ENCODE results near the gene PDE6H. TPM values are rescaled to one million over a fixed set of nuclear protein-coding genes. Genes with fewer than 3 reads are reported as not detected.

The PDE6H gene
- total RNA-seq, 1 donor from 2014 or later: not detected

GRCh38 chr12:14951851-14952250, 21.0 kb upstream of the PDE6H start:
- DNase-seq (ENCODE audit: low spot score): no peak

- DNase-seq (ENCODE audit: low spot score): no peak
Measured at GRCh38 chr12:14952299-14952921, 20.4 kb upstream of the PDE6H start.

- DNase-seq (ENCODE audit: low spot score): no peak
Measured at GRCh38 chr12:14953752-14954151, 19.1 kb upstream of the PDE6H start.

GRCh38 chr12:14954269-14954668, 18.6 kb upstream of the PDE6H start:
- DNase-seq (ENCODE audit: low spot score): no peak

- DNase-seq (ENCODE audit: low spot score): no peak
Measured at GRCh38 chr12:14956024-14956891, 16.6 kb upstream of the PDE6H start.

GRCh38 chr12:14956905-14957304, 15.9 kb upstream of the PDE6H start:
- no peak for DNase-seq (ENCODE audit: low spot score)

GRCh38 chr12:14957551-14958168, 15.2 kb upstream of the PDE6H start:
- DNase-seq (ENCODE audit: low spot score): no peak

- no peak for DNase-seq (ENCODE audit: low spot score)
Measured at GRCh38 chr12:14958361-14959125, 14.3 kb upstream of the PDE6H start.

- DNase-seq (ENCODE audit: low spot score): no peak
Measured at GRCh38 chr12:14959126-14959440, 13.8 kb upstream of the PDE6H start.

- DNase-seq (ENCODE audit: low spot score): no peak
Measured at GRCh38 chr12:14959463-14959862, 13.4 kb upstream of the PDE6H start.

- DNase-seq (ENCODE audit: low spot score): no peak
Measured at GRCh38 chr12:14959916-14960496, 12.8 kb upstream of the PDE6H start.

GRCh38 chr12:14960548-14961465, 12.0 kb upstream of the PDE6H start:
- DNase-seq (ENCODE audit: low spot score): no peak

GRCh38 chr12:14961466-14962152, 11.2 kb upstream of the PDE6H start, which contains the start of gene ARHGDIB:
TSS of gene ARHGDIB (minus strand) at chr12:14961601. CDS start at chr12:14950712, 10,889 bp downstream.
- DNase-seq (ENCODE audit: low spot score): peak; percentile 47

GRCh38 chr12:14962153-14962539, 10.7 kb upstream of the PDE6H start:
- DNase-seq (ENCODE audit: low spot score): no peak

GRCh38 chr12:14962797-14963196, 10.0 kb upstream of the PDE6H start:
- no peak for DNase-seq (ENCODE audit: low spot score)

GRCh38 chr12:14963520-14963919, 9.3 kb upstream of the PDE6H start:
- DNase-seq (ENCODE audit: low spot score): no peak

GRCh38 chr12:14964406-14964805, 8.4 kb upstream of the PDE6H start:
- DNase-seq (ENCODE audit: low spot score): no peak

GRCh38 chr12:14965221-14965620, 7.6 kb upstream of the PDE6H start:
- DNase-seq (ENCODE audit: low spot score): no peak

- DNase-seq (ENCODE audit: low spot score): no peak
Measured at GRCh38 chr12:14968478-14968877, 4.4 kb upstream of the PDE6H start.

GRCh38 chr12:14970473-14970872, 2.4 kb upstream of the PDE6H start:
- no peak for DNase-seq (ENCODE audit: low spot score)

Measured in mucosa of gallbladder (tissue), 1 donor.